ENCODE measurements around the gene TAPT1. TPM values are rescaled to one million over a fixed set of nuclear protein-coding genes. Genes with fewer than 3 reads are reported as not detected.

The TAPT1 gene
- polyA plus RNA-seq, 1 experiment: 11.5 TPM

GRCh38 chr4:16183604-16184003, 42.7 kb downstream of the TAPT1 start:
- H3K27ac ChIP-seq (ENCODE audit: low read depth, low read length): no peak overlapping the region
- TF ChIP-seq, protein P1, sequence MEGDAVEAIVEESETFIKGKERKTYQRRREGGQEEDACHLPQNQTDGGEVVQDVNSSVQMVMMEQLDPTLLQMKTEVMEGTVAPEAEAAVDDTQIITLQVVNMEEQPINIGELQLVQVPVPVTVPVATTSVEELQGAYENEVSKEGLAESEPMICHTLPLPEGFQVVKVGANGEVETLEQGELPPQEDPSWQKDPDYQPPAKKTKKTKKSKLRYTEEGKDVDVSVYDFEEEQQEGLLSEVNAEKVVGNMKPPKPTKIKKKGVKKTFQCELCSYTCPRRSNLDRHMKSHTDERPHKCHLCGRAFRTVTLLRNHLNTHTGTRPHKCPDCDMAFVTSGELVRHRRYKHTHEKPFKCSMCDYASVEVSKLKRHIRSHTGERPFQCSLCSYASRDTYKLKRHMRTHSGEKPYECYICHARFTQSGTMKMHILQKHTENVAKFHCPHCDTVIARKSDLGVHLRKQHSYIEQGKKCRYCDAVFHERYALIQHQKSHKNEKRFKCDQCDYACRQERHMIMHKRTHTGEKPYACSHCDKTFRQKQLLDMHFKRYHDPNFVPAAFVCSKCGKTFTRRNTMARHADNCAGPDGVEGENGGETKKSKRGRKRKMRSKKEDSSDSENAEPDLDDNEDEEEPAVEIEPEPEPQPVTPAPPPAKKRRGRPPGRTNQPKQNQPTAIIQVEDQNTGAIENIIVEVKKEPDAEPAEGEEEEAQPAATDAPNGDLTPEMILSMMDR (IDR thresholded peaks at IDR 0.05; ENCODE audit: low read depth, low read length): no peak
- DNase-seq (ENCODE audit: low read depth, low spot score): no peak
- H3K27me3 ChIP-seq (ENCODE audit: control insufficient read depth, insufficient read depth, low read length): no peaks in the 10 kb centered on the region
- no peaks in the 10 kb centered on the region for H3K9me3 ChIP-seq (ENCODE audit: control insufficient read depth, insufficient read depth, low read length)
- no peak overlapping the region for H3K4me3 ChIP-seq (ENCODE audit: low read depth, low read length)
- ChIA-PET CTCF (interaction anchor here (0.7 to 1.7 kb wide), 6 partner anchors 13 to 182 kb away, joined by 3 to 7 read pairs (median 4); no protein-coding TSS in a partner anchor), POLR2A (no interaction called here)

GRCh38 chr4:16176621-16177020, 49.6 kb downstream of the TAPT1 start:
- CTCF ChIA-PET: interaction anchor here (0.6 to 1.5 kb wide), 2 partner anchors 20 to 1174 kb away, joined by 3 to 4 read pairs; no protein-coding TSS in a partner anchor

GRCh38 chr4:16171831-16172230, 54.4 kb downstream of the TAPT1 start:
- ChIA-PET POLR2A (no interaction called here), CTCF (interaction anchor here (1.1 kb wide), 1 partner anchor 34 kb away, joined by 4 read pairs; no protein-coding TSS in a partner anchor)
- Histone ChIP-seq H3K27ac (ENCODE audit: low read depth, low read length) (no peak overlapping the region), H3K9me3 (ENCODE audit: control insufficient read depth, insufficient read depth, low read length) (no peaks in the 10 kb centered on the region), H3K4me3 (ENCODE audit: low read depth, low read length) (no peak overlapping the region), H3K27me3 (ENCODE audit: control insufficient read depth, insufficient read depth, low read length) (no peaks in the 10 kb centered on the region)
- TF ChIP-seq, protein P1 (IDR thresholded peaks at IDR 0.05; ENCODE audit: low read depth, low read length): no peak
- no peak for DNase-seq (ENCODE audit: low read depth, low spot score)

More at GRCh38 chr4:16176621-16177020, 49.6 kb downstream of the TAPT1 start:
- Histone ChIP-seq H3K9me3 (ENCODE audit: control insufficient read depth, insufficient read depth, low read length) (no peaks in the 10 kb centered on the region), H3K27ac (ENCODE audit: low read depth, low read length) (no peak overlapping the region), H3K4me3 (ENCODE audit: low read depth, low read length) (no peak overlapping the region), H3K27me3 (ENCODE audit: control insufficient read depth, insufficient read depth, low read length) (no peaks in the 10 kb centered on the region)
- no peak for DNase-seq (ENCODE audit: low read depth, low spot score)
- TF ChIP-seq, protein P1 (IDR thresholded peaks at IDR 0.05; ENCODE audit: low read depth, low read length): no peak
- POLR2A ChIA-PET: no interaction called here

DNA sequence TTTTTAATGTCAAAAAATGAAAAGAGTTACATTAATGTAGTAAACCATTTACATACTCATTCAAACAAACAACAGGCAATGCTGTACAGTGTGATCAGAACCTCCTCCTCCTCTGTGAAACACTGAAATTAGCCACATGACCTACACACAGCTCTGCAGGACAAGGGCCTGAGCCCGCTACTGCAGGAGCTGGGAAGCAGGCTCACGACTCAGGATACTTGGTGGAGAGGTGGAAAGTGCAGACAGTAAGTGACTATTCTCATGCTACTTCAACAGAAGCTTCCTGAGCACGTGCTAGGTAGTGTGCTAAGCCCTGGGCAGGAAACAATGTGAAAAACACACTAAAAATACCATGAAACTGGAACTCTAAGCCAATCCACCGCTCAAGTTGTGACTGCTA, 56.8 kb downstream of the TAPT1 start:
- no peaks in the 10 kb centered on the region for H3K9me3 ChIP-seq (ENCODE audit: control insufficient read depth, insufficient read depth, low read length)
- DNase-seq (ENCODE audit: low read depth, low spot score): no peak
- POLR2A ChIA-PET: no interaction called here
- no peaks in the 10 kb centered on the region for H3K27me3 ChIP-seq (ENCODE audit: control insufficient read depth, insufficient read depth, low read length)
- CTCF ChIA-PET: interaction anchor here (1.1 kb wide), 1 partner anchor 29 kb away, joined by 3 read pairs; no protein-coding TSS in a partner anchor
- TF ChIP-seq, protein P1 (IDR thresholded peaks at IDR 0.05; ENCODE audit: low read depth, low read length): no peak
- H3K27ac ChIP-seq (ENCODE audit: low read depth, low read length): no peak overlapping the region
- H3K4me3 ChIP-seq (ENCODE audit: low read depth, low read length): no peak overlapping the region

- Histone ChIP-seq H3K4me3 (ENCODE audit: low read depth, low read length) (no peak overlapping the region), H3K27ac (ENCODE audit: low read depth, low read length) (no peak overlapping the region), H3K27me3 (ENCODE audit: control insufficient read depth, insufficient read depth, low read length) (no peaks in the 10 kb centered on the region), H3K9me3 (ENCODE audit: control insufficient read depth, insufficient read depth, low read length) (no peaks in the 10 kb centered on the region)
- TF ChIP-seq, protein P1 (IDR thresholded peaks at IDR 0.05; ENCODE audit: low read depth, low read length): no peak
- no peak for DNase-seq (ENCODE audit: low read depth, low spot score)
- ChIA-PET CTCF (interaction anchor here (1.1 kb wide), 1 partner anchor 30 kb away, joined by 3 read pairs; no protein-coding TSS in a partner anchor), POLR2A (no interaction called here)
Measured at GRCh38 chr4:16168710-16169388, 57.4 kb downstream of the TAPT1 start.

Measured in AG04450 (cell line).